ENCODE results near the gene RNF182. TPM values are rescaled to one million over a fixed set of nuclear protein-coding genes. Genes with fewer than 3 reads are reported as not detected.
"Not testable (repeated sequence)": the region's sequence is repeated elsewhere in the genome, so short reads cannot be mapped to it uniquely, and the experiment has no call there.

The RNF182 gene, protein sequence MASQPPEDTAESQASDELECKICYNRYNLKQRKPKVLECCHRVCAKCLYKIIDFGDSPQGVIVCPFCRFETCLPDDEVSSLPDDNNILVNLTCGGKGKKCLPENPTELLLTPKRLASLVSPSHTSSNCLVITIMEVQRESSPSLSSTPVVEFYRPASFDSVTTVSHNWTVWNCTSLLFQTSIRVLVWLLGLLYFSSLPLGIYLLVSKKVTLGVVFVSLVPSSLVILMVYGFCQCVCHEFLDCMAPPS
- total RNA-seq: under 1 TPM in 1 of 4 donors, not detected in 3; 0.09 TPM
- polyA plus RNA-seq: under 1 TPM; 0.01 to 0.05 (median 0.03) TPM
- long read RNA-seq, donor 1: 0 reads
- long read RNA-seq, donor 2, partial matches to known transcripts: 0 of 1 reads
- long read RNA-seq, donor 2, other reads (novel, unspliced or antisense): 0 of 1 reads

DNA sequence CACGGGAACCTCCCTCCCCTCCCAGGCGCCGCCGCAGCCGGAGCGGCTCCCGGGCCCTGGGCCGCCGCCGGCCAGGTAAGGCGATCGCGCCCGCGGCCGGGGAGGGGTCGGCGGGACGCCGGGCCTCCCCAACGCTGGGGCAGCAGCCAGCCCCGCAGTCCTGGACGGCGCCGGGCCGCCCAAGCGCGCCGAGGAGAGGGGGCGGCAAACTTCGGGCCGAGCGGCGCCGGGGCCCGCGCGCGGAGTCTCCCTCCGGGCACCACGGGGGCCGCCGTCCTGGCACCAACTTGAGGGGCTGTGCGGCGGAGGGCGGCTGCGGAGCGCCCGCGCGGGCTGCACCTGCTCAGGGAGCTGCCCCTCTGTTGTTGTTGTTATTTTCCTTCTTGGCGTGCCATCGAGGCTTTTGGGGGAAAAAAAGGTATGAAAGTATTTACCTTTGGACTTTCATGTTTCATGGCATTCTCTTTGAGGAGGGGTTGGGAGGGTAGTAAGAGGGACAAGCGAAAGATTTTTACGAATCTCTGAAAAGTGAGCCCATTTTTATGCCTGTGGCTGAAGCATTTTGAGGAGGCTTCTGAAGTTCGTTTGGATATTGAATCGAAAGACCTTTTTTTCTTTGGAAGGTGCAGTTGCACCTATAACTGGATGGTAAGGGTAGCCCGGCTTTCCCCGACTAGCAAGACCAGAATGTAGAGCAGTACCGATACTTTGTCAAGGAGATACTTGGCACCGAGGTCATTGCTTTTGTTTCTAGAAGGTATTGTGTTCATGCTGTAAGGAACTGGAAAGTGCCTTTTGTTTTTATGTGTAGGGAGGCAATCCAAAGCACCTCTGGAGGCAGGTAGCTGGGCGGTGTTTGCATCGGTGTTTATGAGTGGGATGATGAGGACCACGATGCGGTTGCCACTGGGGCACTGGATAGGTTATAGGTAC is at the start of gene RNF182:
Gene RNF182, plus strand, starts transcription at position 4 of the 933 bp plus-strand sequence. CDS start 52,168 bp downstream, outside the sequence.
- TF ChIP-seq, protein P1, sequence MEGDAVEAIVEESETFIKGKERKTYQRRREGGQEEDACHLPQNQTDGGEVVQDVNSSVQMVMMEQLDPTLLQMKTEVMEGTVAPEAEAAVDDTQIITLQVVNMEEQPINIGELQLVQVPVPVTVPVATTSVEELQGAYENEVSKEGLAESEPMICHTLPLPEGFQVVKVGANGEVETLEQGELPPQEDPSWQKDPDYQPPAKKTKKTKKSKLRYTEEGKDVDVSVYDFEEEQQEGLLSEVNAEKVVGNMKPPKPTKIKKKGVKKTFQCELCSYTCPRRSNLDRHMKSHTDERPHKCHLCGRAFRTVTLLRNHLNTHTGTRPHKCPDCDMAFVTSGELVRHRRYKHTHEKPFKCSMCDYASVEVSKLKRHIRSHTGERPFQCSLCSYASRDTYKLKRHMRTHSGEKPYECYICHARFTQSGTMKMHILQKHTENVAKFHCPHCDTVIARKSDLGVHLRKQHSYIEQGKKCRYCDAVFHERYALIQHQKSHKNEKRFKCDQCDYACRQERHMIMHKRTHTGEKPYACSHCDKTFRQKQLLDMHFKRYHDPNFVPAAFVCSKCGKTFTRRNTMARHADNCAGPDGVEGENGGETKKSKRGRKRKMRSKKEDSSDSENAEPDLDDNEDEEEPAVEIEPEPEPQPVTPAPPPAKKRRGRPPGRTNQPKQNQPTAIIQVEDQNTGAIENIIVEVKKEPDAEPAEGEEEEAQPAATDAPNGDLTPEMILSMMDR (IDR thresholded peaks at IDR 0.05): no peak
- intact Hi-C loops (cut with DNase I): no loop called here
- whole genome bisulfite sequencing, 3 donors: 5 to 9% (median 6%) methylated on average over 31 to 57 of the region's 65 CpGs
- DNase-seq (no peak), ATAC-seq (no peak)
- no peak within 1 kb of the TSS for H3K27ac ChIP-seq
- peak within 1 kb of the TSS; percentile 57 for H3K4me3 ChIP-seq
- no peaks in the 10 kb centered on the region for H3K4me1 ChIP-seq
- no peaks in the 10 kb centered on the region for H3K9me3 ChIP-seq
- peaks cover 10 to 77% (median 15%) of the 10 kb centered on the region in 3 donors for H3K27me3 ChIP-seq (ENCODE audit: insufficient read depth in 3 of 3, low read length in 2 of 3)
- H3K36me3 ChIP-seq (ENCODE audit: insufficient read depth in 1 of 2, low read depth in 1 of 2): no peaks in the 10 kb centered on the region

DNA sequence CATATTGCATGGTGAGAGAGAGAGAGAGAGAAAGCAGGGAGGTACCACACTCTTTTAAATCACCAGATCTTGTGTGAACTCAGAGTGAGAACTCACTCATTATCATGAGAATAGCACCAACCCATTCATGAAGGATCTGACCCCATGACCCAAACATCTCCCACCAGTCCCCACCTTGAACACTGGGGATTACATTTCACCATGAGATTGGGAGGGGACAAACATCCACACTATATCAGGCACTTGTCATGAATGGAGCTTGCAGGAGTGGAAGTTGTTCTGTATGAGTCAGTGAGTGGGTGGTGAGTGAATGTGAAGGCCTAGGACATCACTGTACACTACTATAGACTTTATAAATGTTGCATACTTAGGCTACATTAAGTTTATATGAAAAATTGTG is 47.7 kb upstream of the RNF182 start:
- ATAC-seq: no peak
- Histone ChIP-seq H3K27ac (no peak overlapping the region), H3K36me3 (ENCODE audit: insufficient read depth in 1 of 2, low read depth in 1 of 2) (no peaks in the 10 kb centered on the region), H3K27me3 (ENCODE audit: insufficient read depth in 3 of 3, low read length in 2 of 3) (peaks cover 0 to 3% (median 0%) of the 10 kb centered on the region in 3 donors), H3K4me1 (peaks cover 9% of the 10 kb centered on the region), H3K4me3 (no peak overlapping the region), H3K9me3 (no peaks in the 10 kb centered on the region)
- intact Hi-C loops (cut with DNase I): no loop called here
- TF ChIP-seq, protein P1 (IDR thresholded peaks at IDR 0.05): no peak
- no peak for DNase-seq

DNA sequence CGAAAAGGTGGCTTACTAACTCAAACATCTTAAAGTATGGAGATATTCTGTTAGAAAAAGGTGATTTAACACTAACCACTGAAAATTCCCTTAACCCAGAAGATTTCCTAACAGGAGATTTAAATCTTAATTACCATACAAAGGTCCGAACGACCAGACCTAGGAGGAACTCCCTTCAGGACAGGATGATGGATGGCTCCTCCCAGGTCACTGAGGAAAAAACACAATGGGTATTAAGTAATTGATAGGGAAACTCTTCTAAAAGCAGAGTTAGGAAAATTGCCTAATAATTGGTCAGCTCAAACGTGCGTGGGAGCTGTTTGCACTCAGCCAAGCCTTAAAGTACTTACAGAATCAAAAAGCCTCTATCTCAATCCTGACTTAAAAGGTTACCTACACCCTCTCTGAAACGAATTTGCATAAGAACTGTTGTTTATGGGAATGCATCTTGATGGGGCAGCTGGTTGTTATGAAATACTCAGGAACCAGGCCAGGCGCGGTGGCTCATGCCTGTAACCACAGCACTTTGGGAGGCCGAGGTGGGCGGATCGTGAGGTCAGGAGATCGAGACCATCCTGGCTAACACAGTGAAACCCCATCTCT is 44.6 kb upstream of the RNF182 start:
- H3K9me3 ChIP-seq; H3K4me1 ChIP-seq; DNase-seq; H3K36me3 ChIP-seq (ENCODE audit: insufficient read depth in 1 of 2, low read depth in 1 of 2); H3K27ac ChIP-seq; intact Hi-C loops (cut with DNase I); ATAC-seq; H3K27me3 ChIP-seq (ENCODE audit: insufficient read depth in 3 of 3, low read length in 2 of 3); H3K4me3 ChIP-seq: not testable (repeated sequence)
- 72 to 78% (median 74%) methylated on average over 11 to 12 of the region's 12 CpGs for WGBS, 3 donors

DNA sequence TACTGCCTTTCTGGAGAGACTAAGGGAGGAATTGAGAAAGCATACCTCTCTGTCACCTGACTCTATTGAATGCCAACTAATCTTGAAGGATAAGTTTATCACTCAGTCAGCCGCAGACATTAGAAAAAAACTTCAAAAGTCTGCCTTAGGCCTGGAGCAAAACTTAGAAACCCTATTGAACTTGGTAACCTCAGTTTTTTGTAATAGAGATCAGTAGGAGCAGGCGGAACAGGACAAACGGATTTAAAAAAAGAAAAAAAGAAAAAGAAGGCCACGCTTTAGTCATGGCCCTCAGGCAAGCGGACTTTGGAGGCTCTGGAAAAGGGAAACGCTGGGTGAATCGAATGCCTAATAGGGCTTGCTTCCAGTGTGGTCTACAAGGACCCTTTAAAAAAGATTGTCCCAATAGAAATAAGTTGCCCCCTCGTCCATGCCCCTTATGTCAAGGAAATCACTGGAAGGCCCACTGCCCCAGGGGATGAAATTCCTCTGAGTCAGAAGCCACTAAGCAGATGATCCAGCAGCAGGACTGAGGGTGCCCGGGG is 43.1 kb upstream of the RNF182 start:
- WGBS, 3 donors: 64 to 68% (median 67%) methylated on average over 9 of the region's 9 CpGs
- peaks cover 0 to 3% (median 0%) of the 10 kb centered on the region in 3 donors for H3K27me3 ChIP-seq (ENCODE audit: insufficient read depth in 3 of 3, low read length in 2 of 3)
- H3K4me1 ChIP-seq: no peaks in the 10 kb centered on the region
- no peaks in the 10 kb centered on the region for H3K36me3 ChIP-seq (ENCODE audit: insufficient read depth in 1 of 2, low read depth in 1 of 2)
- H3K27ac ChIP-seq: no peak overlapping the region
- TF ChIP-seq, protein P1 (IDR thresholded peaks at IDR 0.05): no peak
- ATAC-seq (no peak), DNase-seq (no peak)
- H3K9me3 ChIP-seq: no peaks in the 10 kb centered on the region
- intact Hi-C loops (cut with DNase I): no loop called here
- no peak overlapping the region for H3K4me3 ChIP-seq

All from psoas muscle (tissue), 8 donors.